Neural crest cell (in vitro differentiated cells): ENCODE results near the gene RBMS2. TPM values are rescaled to one million over a fixed set of nuclear protein-coding genes. Genes with fewer than 3 reads are reported as not detected.

Source experiments
- DNase-seq: peaks from one replicate; pipeline ENCODE4 v3.0.0; 2021; ENCODE audit warnings: low read depth, mixed read lengths, low spot score
- H3K27ac Mint-ChIP-seq: one replicate; pipeline ENCODE4 v1.8.0; 2021; ENCODE audit warnings: mild to moderate bottlenecking, mixed read lengths; ENCODE audit not compliant: unreplicated experiment
- H3K27me3 Mint-ChIP-seq: 2 replicates; pipeline ENCODE4 v1.8.0; 2021; ENCODE audit warnings: low read depth, mild to moderate bottlenecking, mixed read lengths
- H3K36me3 Mint-ChIP-seq: 2 replicates; pipeline ENCODE4 v1.8.0; 2021; ENCODE audit warnings: low read depth, mild to moderate bottlenecking, mixed read lengths
- H3K4me1 Mint-ChIP-seq: 2 replicates; pipeline ENCODE4 v1.8.0; 2021; ENCODE audit warnings: mixed read lengths
- H3K4me3 Mint-ChIP-seq: one replicate; pipeline ENCODE4 v1.8.0; 2021; ENCODE audit warnings: mild to moderate bottlenecking, mixed read lengths
- H3K9me3 Mint-ChIP-seq: 2 replicates; pipeline ENCODE4 v1.8.0; 2021; ENCODE audit warnings: mixed read lengths
- total RNA-seq: library from RNA; stranded (reverse); gene quantifications from 2 replicates; pipeline ENCODE4 v1.2.1, GENCODE V29; 2021
- TF ChIP-seq, protein P1 (sequence below): fragments of 200-600 bp; sonication (generic); conservative IDR thresholded peaks from 2 replicates; pipeline ENCODE4 v1.5.0; 2021; ENCODE audit warnings: antibody characterized with exemption, mild to moderate bottlenecking

Gene RBMS2
- total RNA-seq, 1 donor from 2014 or later: 29.3 TPM

GRCh38 chr12:56628671-56629458, 107.2 kb downstream of the RBMS2 start:
- no peaks in the 10 kb centered on the region for H3K9me3 Mint-ChIP-seq
- no peaks in the 10 kb centered on the region for H3K27me3 Mint-ChIP-seq
- TF ChIP-seq, protein P1, sequence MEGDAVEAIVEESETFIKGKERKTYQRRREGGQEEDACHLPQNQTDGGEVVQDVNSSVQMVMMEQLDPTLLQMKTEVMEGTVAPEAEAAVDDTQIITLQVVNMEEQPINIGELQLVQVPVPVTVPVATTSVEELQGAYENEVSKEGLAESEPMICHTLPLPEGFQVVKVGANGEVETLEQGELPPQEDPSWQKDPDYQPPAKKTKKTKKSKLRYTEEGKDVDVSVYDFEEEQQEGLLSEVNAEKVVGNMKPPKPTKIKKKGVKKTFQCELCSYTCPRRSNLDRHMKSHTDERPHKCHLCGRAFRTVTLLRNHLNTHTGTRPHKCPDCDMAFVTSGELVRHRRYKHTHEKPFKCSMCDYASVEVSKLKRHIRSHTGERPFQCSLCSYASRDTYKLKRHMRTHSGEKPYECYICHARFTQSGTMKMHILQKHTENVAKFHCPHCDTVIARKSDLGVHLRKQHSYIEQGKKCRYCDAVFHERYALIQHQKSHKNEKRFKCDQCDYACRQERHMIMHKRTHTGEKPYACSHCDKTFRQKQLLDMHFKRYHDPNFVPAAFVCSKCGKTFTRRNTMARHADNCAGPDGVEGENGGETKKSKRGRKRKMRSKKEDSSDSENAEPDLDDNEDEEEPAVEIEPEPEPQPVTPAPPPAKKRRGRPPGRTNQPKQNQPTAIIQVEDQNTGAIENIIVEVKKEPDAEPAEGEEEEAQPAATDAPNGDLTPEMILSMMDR: no peak
- peak overlapping the region; percentile 95 for H3K27ac Mint-ChIP-seq
- H3K4me3 Mint-ChIP-seq: peak overlapping the region; percentile 97
- DNase-seq: peak; percentile 42
- peaks cover 64% of the 10 kb centered on the region for H3K4me1 Mint-ChIP-seq
- H3K36me3 Mint-ChIP-seq: no peaks in the 10 kb centered on the region

DNA sequence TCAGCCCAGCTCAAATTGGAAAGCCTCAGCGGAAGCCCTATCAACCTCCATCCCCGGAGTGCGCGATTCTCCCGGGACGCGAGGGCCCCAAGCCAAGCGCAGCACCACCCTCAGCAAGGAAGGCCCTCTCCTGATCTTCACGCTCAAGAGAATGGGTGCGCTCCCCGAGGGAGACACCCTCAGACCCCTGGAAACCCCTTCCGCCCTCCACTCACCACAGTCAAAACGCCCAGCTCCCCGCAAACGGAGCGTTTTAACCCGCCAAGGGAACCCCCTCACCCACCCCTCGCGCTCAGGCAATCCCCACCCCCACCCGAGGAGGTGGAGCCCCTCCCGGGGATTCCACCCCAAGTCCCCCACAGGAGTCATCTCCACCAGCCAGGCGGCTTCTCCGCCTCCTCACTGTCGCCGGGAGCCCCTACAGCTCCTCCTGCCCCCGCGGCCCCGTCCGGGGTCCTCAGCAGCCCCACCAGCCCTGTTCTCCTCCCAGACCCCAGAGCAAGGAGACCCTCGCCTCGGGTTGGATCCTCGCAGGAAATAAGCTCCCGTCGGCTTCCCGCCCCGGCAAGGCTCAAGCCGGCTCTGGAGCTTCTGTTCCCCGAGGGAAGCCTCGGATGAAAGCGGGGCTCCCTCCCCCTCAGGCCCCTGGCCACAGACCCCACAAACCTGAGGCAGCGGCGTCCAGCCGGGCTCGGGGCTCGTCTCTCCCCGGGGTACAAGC, 108.0 kb downstream of the RBMS2 start:
- TF ChIP-seq, protein P1: no peak
- H3K4me3 Mint-ChIP-seq: peak overlapping the region; percentile 97
- H3K27me3 Mint-ChIP-seq: no peaks in the 10 kb centered on the region
- DNase-seq: no peak
- peaks cover 67% of the 10 kb centered on the region for H3K4me1 Mint-ChIP-seq
- H3K27ac Mint-ChIP-seq: peak overlapping the region; percentile 95
- no peaks in the 10 kb centered on the region for H3K36me3 Mint-ChIP-seq
- no peaks in the 10 kb centered on the region for H3K9me3 Mint-ChIP-seq

DNA sequence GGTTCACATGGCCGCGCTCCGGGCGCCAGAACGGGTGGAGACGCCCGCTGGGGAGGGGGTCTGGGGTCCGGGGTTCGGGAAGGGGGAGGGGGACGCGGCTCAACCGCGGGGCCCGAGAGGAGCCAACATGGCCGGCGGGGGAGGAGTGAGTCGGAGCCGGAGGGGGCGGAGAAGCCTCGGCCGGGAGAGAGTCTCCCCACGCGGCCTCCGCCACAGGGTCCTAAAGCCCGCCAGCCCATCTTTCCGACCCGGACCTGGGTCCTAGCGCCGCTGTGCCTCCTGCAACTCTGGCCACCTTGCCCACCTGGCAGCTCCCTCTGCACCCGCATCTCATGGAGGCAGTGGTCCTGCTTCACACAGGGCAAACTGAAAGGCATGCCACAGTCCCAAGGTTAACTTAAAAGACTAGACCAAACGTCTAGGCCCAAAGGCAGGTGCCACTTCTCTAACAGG, 108.6 kb downstream of the RBMS2 start, which contains the start of gene BAZ2A:
BAZ2A (minus strand) TSS at position 147 of the 453 bp plus-strand sequence. CDS start 12,796 bp downstream, outside the sequence.
- peak within 1 kb of the TSS; percentile 95 for H3K27ac Mint-ChIP-seq
- H3K9me3 Mint-ChIP-seq: no peaks in the 10 kb centered on the region
- H3K4me3 Mint-ChIP-seq: peak within 1 kb of the TSS; percentile 97
- H3K27me3 Mint-ChIP-seq: no peaks in the 10 kb centered on the region
- peaks cover 73% of the 10 kb centered on the region for H3K4me1 Mint-ChIP-seq
- no peaks in the 10 kb centered on the region for H3K36me3 Mint-ChIP-seq
- peak; percentile 84 for DNase-seq
- TF ChIP-seq, protein P1: no peak

GRCh38 chr12:56631790-56632700, 110.4 kb downstream of the RBMS2 start:
- H3K27me3 Mint-ChIP-seq: no peaks in the 10 kb centered on the region
- no peaks in the 10 kb centered on the region for H3K9me3 Mint-ChIP-seq
- TF ChIP-seq, protein P1: no peak
- H3K4me3 Mint-ChIP-seq: peak overlapping the region; percentile 97
- DNase-seq: peak; percentile 50
- H3K36me3 Mint-ChIP-seq: no peaks in the 10 kb centered on the region
- peak overlapping the region; percentile 28 for H3K27ac Mint-ChIP-seq
- peaks cover 80% of the 10 kb centered on the region for H3K4me1 Mint-ChIP-seq
